H9 (cell line): Measurements from ENCODE around the gene RABL3. TPM values are rescaled to one million over a fixed set of nuclear protein-coding genes. Genes with fewer than 3 reads are reported as not detected.
A peak's percentile ranks its signal among the peaks of the same experiment; 100 is the strongest.
"Not testable (repeated sequence)": the region's sequence is repeated elsewhere in the genome, so short reads cannot be mapped to it uniquely, and the experiment has no call there.

Experiments used
- DNase-seq: peaks from one replicate; pipeline ENCODE4 v3.0.0-alpha.2; 2017
- H2AFZ ChIP-seq: one replicate; pipeline ENCODE4 v1.6.1; 2013; ENCODE audit warnings: mild to moderate bottlenecking, low read length, control low read depth, moderate library complexity
- H2AK5ac ChIP-seq: 2 replicates; pipeline ENCODE4 v1.6.1; 2013; ENCODE audit warnings: low read length, control low read depth, mixed read lengths; ENCODE audit not compliant: insufficient read length
- H2BK120ac ChIP-seq: one replicate; pipeline ENCODE4 v1.6.1; 2013; ENCODE audit warnings: low read depth, mild to moderate bottlenecking, low read length, control low read depth, inconsistent platforms; ENCODE audit not compliant: poor library complexity, severe bottlenecking
- H2BK12ac ChIP-seq: 2 replicates; pipeline ENCODE4 v1.6.1; 2013; ENCODE audit warnings: low read length, control low read depth, mixed read lengths, low read depth; ENCODE audit not compliant: insufficient read length
- H2BK15ac ChIP-seq: 2 replicates; pipeline ENCODE4 v1.6.1; 2013; ENCODE audit warnings: low read depth, low read length, control low read depth
- H2BK20ac ChIP-seq: one replicate; pipeline ENCODE4 v1.6.1; 2013; ENCODE audit warnings: low read depth, mild to moderate bottlenecking, low read length, control low read depth, inconsistent platforms; ENCODE audit not compliant: poor library complexity, severe bottlenecking
- H2BK5ac ChIP-seq: 2 replicates; pipeline ENCODE4 v1.6.1; 2013; ENCODE audit warnings: low read length, control low read depth, mixed read lengths; ENCODE audit not compliant: insufficient read length
- H3K14ac ChIP-seq: 2 replicates; pipeline ENCODE4 v1.6.1; 2013; ENCODE audit warnings: low read length, control low read depth; ENCODE audit not compliant: insufficient read depth
- H3K18ac ChIP-seq: 2 replicates; pipeline ENCODE4 v1.6.1; 2013; ENCODE audit warnings: low read depth, mild to moderate bottlenecking, mixed read lengths, low read length, control low read depth; ENCODE audit not compliant: insufficient read length
- H3K23ac ChIP-seq: 2 replicates; pipeline ENCODE4 v1.6.1; 2013; ENCODE audit warnings: low read length, control low read depth, mixed read lengths, low read depth; ENCODE audit not compliant: insufficient read length
- H3K23me2 ChIP-seq: 2 replicates; pipeline ENCODE4 v1.6.1; 2013; ENCODE audit warnings: low read depth, mild to moderate bottlenecking, mixed read lengths, low read length, control low read depth; ENCODE audit not compliant: insufficient read length, poor library complexity, severe bottlenecking
- H3K27ac ChIP-seq: 2 replicates; pipeline ENCODE4 v1.5.1; 2013; ENCODE audit warnings: low read length, control low read depth, mixed read lengths, low read depth; ENCODE audit not compliant: insufficient read length
- H3K27me3 ChIP-seq: 2 replicates; pipeline ENCODE4 v1.6.1; 2013; ENCODE audit warnings: low read length, control low read depth, inconsistent platforms; ENCODE audit not compliant: insufficient read depth
- H3K4ac ChIP-seq: 2 replicates; pipeline ENCODE4 v1.6.1; 2013; ENCODE audit warnings: low read depth, mild to moderate bottlenecking, control low read depth, inconsistent platforms, low read length, moderate library complexity
- H3K4me1 ChIP-seq: 2 replicates; pipeline ENCODE4 v1.6.1; 2013; ENCODE audit warnings: low read length, control low read depth, inconsistent platforms; ENCODE audit not compliant: insufficient read depth
- H3K4me2 ChIP-seq: 2 replicates; pipeline ENCODE4 v1.6.1; 2013; ENCODE audit warnings: low read length, control low read depth, mixed read lengths; ENCODE audit not compliant: insufficient read length, insufficient read depth
- H3K56ac ChIP-seq: 2 replicates; pipeline ENCODE4 v1.6.1; 2013; ENCODE audit warnings: low read depth, mild to moderate bottlenecking, mixed read lengths, low read length, control low read depth; ENCODE audit not compliant: insufficient read length
- H3K79me1 ChIP-seq: 2 replicates; pipeline ENCODE4 v1.6.1; 2013; ENCODE audit warnings: low read depth, mild to moderate bottlenecking, moderate library complexity, low read length, control low read depth, inconsistent platforms; ENCODE audit not compliant: insufficient read depth, poor library complexity, severe bottlenecking
- H3K79me2 ChIP-seq: 2 replicates; pipeline ENCODE4 v1.6.1; 2013; ENCODE audit warnings: low read length, control low read depth, inconsistent platforms; ENCODE audit not compliant: insufficient read depth
- H3K9ac ChIP-seq: 2 replicates; pipeline ENCODE4 v1.6.1; 2013; ENCODE audit warnings: low read length, control low read depth, mixed read lengths; ENCODE audit not compliant: insufficient read length; ENCODE audit errors: extremely low read depth
- H3K9me3 ChIP-seq: one replicate; pipeline ENCODE4 v1.6.1; 2013; ENCODE audit warnings: low read depth, low read length, inconsistent platforms; ENCODE audit not compliant: control insufficient read depth
- H3T11ph ChIP-seq: one replicate; pipeline ENCODE4 v1.6.1; 2013; ENCODE audit warnings: mild to moderate bottlenecking, low read length, control low read depth, inconsistent platforms
- H4K20me1 ChIP-seq: one replicate; pipeline ENCODE4 v1.6.1; 2013; ENCODE audit not compliant: control insufficient read depth, insufficient read length, insufficient read depth
- H4K5ac ChIP-seq: 2 replicates; pipeline ENCODE4 v1.6.1; 2013; ENCODE audit warnings: low read depth, mild to moderate bottlenecking, mixed read lengths, low read length, control low read depth; ENCODE audit not compliant: insufficient read length
- H4K8ac ChIP-seq: replicated peaks from 2 replicates; pipeline ENCODE4 v1.6.1; 2013; ENCODE audit warnings: low read length, control low read depth, mixed read lengths, low read depth; ENCODE audit not compliant: insufficient read length
- H4K91ac ChIP-seq: 2 replicates; pipeline ENCODE4 v1.6.1; 2013; ENCODE audit warnings: low read depth, mild to moderate bottlenecking, moderate library complexity, mixed read lengths, low read length, control low read depth; ENCODE audit not compliant: insufficient read length
- H3K27ac Mint-ChIP-seq, 3 experiments: 2 replicates in 2 of 3; 3 replicates in 1 of 3; pipeline ENCODE4 v1.8.0; 2020 to 2021; ENCODE audit warnings: mixed read lengths in 3 of 3, mild to moderate bottlenecking in 1 of 3, moderate library complexity in 1 of 3
- H3K27me3 Mint-ChIP-seq: 2 replicates; pipeline ENCODE4 v1.8.0; 2021; ENCODE audit warnings: low read depth, mild to moderate bottlenecking, moderate library complexity, mixed read lengths
- H3K36me3 Mint-ChIP-seq, 3 experiments: 2 replicates in 2 of 3; 3 replicates in 1 of 3; pipeline ENCODE4 v1.8.0; 2020 to 2021; ENCODE audit warnings: low read depth in 3 of 3, mixed read lengths in 3 of 3; ENCODE audit not compliant: insufficient read depth in 1 of 3
- H3K4me1 Mint-ChIP-seq, 2 experiments: 2 replicates each; pipeline ENCODE4 v1.8.0; 2020; ENCODE audit warnings: mixed read lengths in 2 of 2
- H3K4me3 Mint-ChIP-seq, 2 experiments: 2 replicates in 1 of 2; 3 replicates in 1 of 2; pipeline ENCODE4 v1.8.0; 2020 to 2021; ENCODE audit warnings: mild to moderate bottlenecking in 2 of 2, mixed read lengths in 2 of 2, moderate library complexity in 1 of 2
- H3K9me3 Mint-ChIP-seq, 2 experiments: 2 replicates in 1 of 2; 3 replicates in 1 of 2; pipeline ENCODE4 v1.8.0; 2020; ENCODE audit warnings: mild to moderate bottlenecking in 2 of 2, mixed read lengths in 2 of 2, moderate library complexity in 1 of 2
- WGBS: extraction: QIAGEN DNeasy Blood & Tissue Kit; methylation state at CpG from one replicate; pipeline ENCODE4 v1.1.7; 2013; ENCODE audit warnings: missing lambda C conversion rate, low lambda C conversion rate, mixed read lengths; ENCODE audit not compliant: insufficient read length; ENCODE audit errors: extremely low coverage; 5-methylcytosine and 5-hydroxymethylcytosine counted together
- total RNA-seq: library from RNA; stranded (reverse); gene quantifications from 2 replicates; pipeline ENCODE4 v1.2.1, GENCODE V29; 2021
- TF ChIP-seq, protein P1 (sequence below): fragments of 200-600 bp; sonication (generic); conservative IDR thresholded peaks from 3 replicates; pipeline ENCODE4 v1.8.0; 2021; ENCODE audit warnings: antibody characterized with exemption, mild to moderate bottlenecking

Gene RABL3
- total RNA-seq, 1 experiment from 2014 or later: 26.7 TPM

DNA sequence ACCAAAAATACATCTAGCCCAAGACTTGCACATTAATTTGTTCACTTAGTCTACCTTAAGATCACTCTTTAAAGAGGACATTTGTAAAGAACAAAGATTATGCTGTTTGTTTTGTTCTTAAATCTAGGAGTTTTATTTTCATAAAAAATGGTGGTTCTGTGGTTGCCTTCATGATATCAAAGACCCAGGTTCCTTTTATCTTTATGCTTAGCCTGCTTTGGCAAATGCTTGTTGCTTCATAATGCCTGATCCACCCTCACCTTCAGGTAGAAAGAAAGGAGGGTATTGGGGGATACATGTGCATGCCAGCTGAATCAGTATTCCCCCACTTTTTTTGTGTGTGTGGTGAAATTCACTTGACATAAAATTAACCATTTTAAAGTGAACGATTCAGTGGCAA lies 48.7 kb upstream of the RABL3 start:
- Histone ChIP-seq H3K4ac (no peak overlapping the region), H4K8ac (no peak overlapping the region)

DNA sequence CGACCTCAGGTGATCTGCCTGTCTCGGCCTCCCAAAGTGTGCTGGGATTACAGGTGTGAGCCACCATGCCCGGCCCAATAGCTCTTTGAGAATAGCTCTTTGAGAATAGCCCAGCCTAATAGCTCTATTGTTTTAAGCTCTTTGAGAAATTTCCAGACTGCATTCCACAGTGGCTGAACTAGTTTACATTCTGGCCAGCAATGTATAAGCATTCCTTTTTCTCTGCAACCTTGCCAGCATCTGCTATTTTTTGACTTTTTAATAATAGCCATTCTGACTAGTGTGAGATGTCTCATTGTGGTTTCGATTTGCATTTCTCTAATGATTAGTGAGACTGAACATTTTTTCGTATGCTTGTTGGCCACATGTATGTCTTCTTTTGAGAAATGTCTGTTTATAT lies 43.5 kb upstream of the RABL3 start:
- not testable (repeated sequence) for H3K18ac ChIP-seq, H3K9me3 Mint-ChIP-seq, H2BK120ac ChIP-seq, H3K27me3 ChIP-seq, H3K23me2 ChIP-seq, H3K9ac ChIP-seq, H3T11ph ChIP-seq, H4K91ac ChIP-seq, H3K79me1 ChIP-seq, H3K4me2 ChIP-seq, H3K4me1 ChIP-seq, H4K8ac ChIP-seq, H3K79me2 ChIP-seq, H3K56ac ChIP-seq, H2BK12ac ChIP-seq, H3K14ac ChIP-seq, H3K4ac ChIP-seq, H4K20me1 ChIP-seq, H2BK5ac ChIP-seq, H3K23ac ChIP-seq, H2BK15ac ChIP-seq, H4K5ac ChIP-seq, H2AFZ ChIP-seq, H2AK5ac ChIP-seq, DNase-seq, H3K9me3 ChIP-seq, H2BK20ac ChIP-seq, H3K27ac ChIP-seq, H3K4me3 Mint-ChIP-seq, H3K27me3 Mint-ChIP-seq
- H3K4me1 Mint-ChIP-seq: peaks cover 12 to 20% of the 10 kb centered on the region in 2 experiments
- H3K27ac Mint-ChIP-seq: 0 out of 7 replicates have a peak overlapping the region, but pooled peaks of 1 of the 3 experiments have one; percentile 31
- peaks cover 21 to 28% (median 22%) of the 10 kb centered on the region in 3 experiments for H3K36me3 Mint-ChIP-seq
- no CpG with 5 or more reads among the region's 5 CpGs for WGBS

More for the DNA sequence above, 48.7 kb upstream of the RABL3 start:
- no peak overlapping the region for H2BK5ac ChIP-seq
- no peak overlapping the region for H2AK5ac ChIP-seq
- no peak overlapping the region for H4K91ac ChIP-seq
- no peak overlapping the region for H3K56ac ChIP-seq
- no peak overlapping the region for H3K27ac ChIP-seq
- DNase-seq: no peak
- TF ChIP-seq, protein P1, sequence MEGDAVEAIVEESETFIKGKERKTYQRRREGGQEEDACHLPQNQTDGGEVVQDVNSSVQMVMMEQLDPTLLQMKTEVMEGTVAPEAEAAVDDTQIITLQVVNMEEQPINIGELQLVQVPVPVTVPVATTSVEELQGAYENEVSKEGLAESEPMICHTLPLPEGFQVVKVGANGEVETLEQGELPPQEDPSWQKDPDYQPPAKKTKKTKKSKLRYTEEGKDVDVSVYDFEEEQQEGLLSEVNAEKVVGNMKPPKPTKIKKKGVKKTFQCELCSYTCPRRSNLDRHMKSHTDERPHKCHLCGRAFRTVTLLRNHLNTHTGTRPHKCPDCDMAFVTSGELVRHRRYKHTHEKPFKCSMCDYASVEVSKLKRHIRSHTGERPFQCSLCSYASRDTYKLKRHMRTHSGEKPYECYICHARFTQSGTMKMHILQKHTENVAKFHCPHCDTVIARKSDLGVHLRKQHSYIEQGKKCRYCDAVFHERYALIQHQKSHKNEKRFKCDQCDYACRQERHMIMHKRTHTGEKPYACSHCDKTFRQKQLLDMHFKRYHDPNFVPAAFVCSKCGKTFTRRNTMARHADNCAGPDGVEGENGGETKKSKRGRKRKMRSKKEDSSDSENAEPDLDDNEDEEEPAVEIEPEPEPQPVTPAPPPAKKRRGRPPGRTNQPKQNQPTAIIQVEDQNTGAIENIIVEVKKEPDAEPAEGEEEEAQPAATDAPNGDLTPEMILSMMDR: no peak
- H4K20me1 ChIP-seq: no peaks in the 10 kb centered on the region
- no peaks in the 10 kb centered on the region for H3K9me3 Mint-ChIP-seq
- H2BK15ac ChIP-seq: no peak overlapping the region
- no CpG with 5 or more reads among the region's 1 CpG for WGBS
- no peak overlapping the region for H3K18ac ChIP-seq
- no peak overlapping the region for H3K14ac ChIP-seq
- H3K27me3 Mint-ChIP-seq: no peaks in the 10 kb centered on the region
- no peak overlapping the region for H2BK12ac ChIP-seq
- no peaks in the 10 kb centered on the region for H3K23me2 ChIP-seq
- H3K4me1 ChIP-seq: no peaks in the 10 kb centered on the region
- no peak overlapping the region; a peak in 1 of 7 replicates for H3K27ac Mint-ChIP-seq
- no peak overlapping the region for H3K4me2 ChIP-seq
- no peaks in the 10 kb centered on the region for H3K79me1 ChIP-seq
- no peak overlapping the region for H3T11ph ChIP-seq
- H3K27me3 ChIP-seq: no peaks in the 10 kb centered on the region
- no peak overlapping the region for H2BK20ac ChIP-seq
- H4K5ac ChIP-seq: no peak overlapping the region
- peaks cover 48 to 59% of the 10 kb centered on the region in 2 experiments for H3K4me1 Mint-ChIP-seq
- H3K4me3 Mint-ChIP-seq: no peak overlapping the region
- H3K9me3 ChIP-seq: no peaks in the 10 kb centered on the region
- H2BK120ac ChIP-seq: no peak overlapping the region
- H3K79me2 ChIP-seq: no peaks in the 10 kb centered on the region
- no peak overlapping the region for H3K23ac ChIP-seq
- no peak overlapping the region for H3K9ac ChIP-seq
- H2AFZ ChIP-seq: no peak overlapping the region
- H3K36me3 Mint-ChIP-seq: peaks cover 0 to 2% (median 0%) of the 10 kb centered on the region in 3 experiments; a peak in 2 of 7 replicates
